Kidney (tissue), 14 donors: ENCODE data around the gene ACO2. TPM values are rescaled to one million over a fixed set of nuclear protein-coding genes. Genes with fewer than 3 reads are reported as not detected.
A peak's percentile ranks its signal among the peaks of the same experiment; 100 is the strongest.

Experiments used
- DNase-seq, 5 donors: peaks; one replicate each; pipeline ENCODE4 v3.0.0-alpha.2; 2013 to 2020
- FAIRE-seq: peaks from 2 replicates; lab custom pipeline; 2012; peaks lifted over from hg19 to GRCh38; lab: Jason Lieb, UNC
- H3K27ac ChIP-seq, 2 donors: one replicate each; pipeline ENCODE4 v1.7.0; 2013; ENCODE audit warnings: low read depth in 2 of 2, low read length in 2 of 2, inconsistent platforms in 1 of 2
- H3K27me3 ChIP-seq: one replicate; pipeline ENCODE4 v1.7.1; 2013; ENCODE audit warnings: low read length, inconsistent platforms; ENCODE audit not compliant: control insufficient read depth, insufficient read depth
- H3K36me3 ChIP-seq, 3 donors: one replicate each; pipeline versions ENCODE4 v1.7.0 to v1.7.1; 2013; ENCODE audit warnings: low read length in 3 of 3, control low read depth in 1 of 3, inconsistent platforms in 1 of 3; ENCODE audit not compliant: insufficient read depth in 3 of 3, control insufficient read depth in 2 of 3
- H3K4me1 ChIP-seq, 3 donors: one replicate each; pipeline versions ENCODE4 v1.7.0 to v1.7.1; 2013; ENCODE audit warnings: low read length in 3 of 3, inconsistent platforms in 1 of 3, low read depth in 1 of 3; ENCODE audit not compliant: control insufficient read depth in 2 of 3, insufficient read depth in 2 of 3
- H3K4me3 ChIP-seq, 3 donors: one replicate each; pipeline versions ENCODE4 v1.7.0 to v1.8.1; 2013; ENCODE audit warnings: low read length in 3 of 3, control low read depth in 1 of 3, inconsistent platforms in 1 of 3
- H3K9ac ChIP-seq, 3 donors: one replicate each; pipeline versions ENCODE4 v1.7.0 to v1.7.1; 2013; ENCODE audit warnings: low read length in 3 of 3, control low read depth in 1 of 3, inconsistent platforms in 1 of 3
- H3K9me3 ChIP-seq, 3 donors: one replicate each; pipeline versions ENCODE4 v1.7.0 to v1.7.1; 2013; ENCODE audit warnings: low read length in 3 of 3, control low read depth in 1 of 3, inconsistent platforms in 1 of 3; ENCODE audit not compliant: control insufficient read depth in 2 of 3, insufficient read depth in 1 of 3
- CTCF ChIP-seq: IDR thresholded peaks from 3 replicates; pipeline ENCODE4 v1.5.1; 2012; ENCODE audit warnings: mild to moderate bottlenecking, moderate library complexity, borderline replicate concordance; ENCODE audit not compliant: insufficient read depth; ENCODE audit errors: extremely low read depth
- intact Hi-C: fragments of 100-400 bp; cut with DNase I; formaldehyde crosslinking; loops from one replicate; pipeline ENCODE4 v1.11.1; 2022
- polyA plus RNA-seq: library from polyadenylated mRNA; stranded (reverse); fragments of 350-450 nt; fragmentation: Illumina TruSeq; extraction: RNeasy Lipid Tissue Mini Kit (QIAGEN cat#74804); gene quantifications from one replicate; pipeline ENCODE4 v1.2.3, GENCODE V29; 2014; ENCODE audit warnings: low read depth, low replicate concordance; ENCODE audit not compliant: insufficient read depth
- total RNA-seq: library from RNA; stranded (reverse); fragmentation: NEBNext Ultra II Directional; extraction: Animal tissue kit (Norgen Biotek cat#: 25700); gene quantifications from one replicate; pipeline ENCODE4 v1.2.1, GENCODE V29; 2021
- donor health status: control.
- donor health status: control.
- donor health status: control.
- donor health status: control.
- donor health status: control.
- donor health status: DM: yes; HTN: yes; CAD: no.
- donor health status: Normal renal cell carcinoma (clear cell type).

ACO2 gene
- total and polyA plus RNA-seq, 2 donors from 2014 or later = 119 to 262 TPM

- H3K27ac ChIP-seq = peak overlapping the region in 1 of 2 donors; percentile 45
- peak overlapping the region in 1 of 3 donors; percentile 35 for H3K4me3 ChIP-seq
- H3K4me1 ChIP-seq = peaks cover 4 to 40% (median 25%) of the 10 kb centered on the region in 3 donors
- H3K9me3 ChIP-seq = no peaks in the 10 kb centered on the region
- peaks cover 2 to 7% (median 7%) of the 10 kb centered on the region in 3 donors for H3K36me3 ChIP-seq
- no peak for FAIRE-seq
- DNase-seq = no peak
- intact Hi-C loops = no loop called here
- H3K9ac ChIP-seq = peak overlapping the region in 1 of 3 donors; percentile 6
- TF ChIP-seq CTCF = no peak
- no peaks in the 10 kb centered on the region for H3K27me3 ChIP-seq
Measured at GRCh38 chr22:41471568-41471967, 2.7 kb downstream of the ACO2 start.

- no peaks in the 10 kb centered on the region for H3K9me3 ChIP-seq
- intact Hi-C loops = no loop called here
- H3K4me1 ChIP-seq = peaks cover 4 to 45% (median 30%) of the 10 kb centered on the region in 3 donors
Measured at GRCh38 chr22:41474872-41475451, 6.0 kb downstream of the ACO2 start.

GRCh38 chr22:41478473-41478872, 9.6 kb downstream of the ACO2 start:
- intact Hi-C loops = no loop called here
- TF ChIP-seq CTCF = no peak
- Histone ChIP-seq H3K4me3 (no peak overlapping the region), H3K27me3 (no peaks in the 10 kb centered on the region), H3K9me3 (no peaks in the 10 kb centered on the region), H3K9ac (no peak overlapping the region), H3K4me1 (peaks cover 0 to 48% (median 42%) of the 10 kb centered on the region in 3 donors), H3K36me3 (peaks cover 0 to 6% (median 0%) of the 10 kb centered on the region in 3 donors), H3K27ac (no peak overlapping the region)
- no peak for FAIRE-seq
- no peak for DNase-seq

More at GRCh38 chr22:41474872-41475451, 6.0 kb downstream of the ACO2 start:
- FAIRE-seq (no peak), DNase-seq (peak in 1 of 5 donors; percentile 18)
- Histone ChIP-seq H3K4me3 (no peak overlapping the region), H3K27me3 (no peaks in the 10 kb centered on the region), H3K9ac (no peak overlapping the region), H3K27ac (peak overlapping the region; percentile 84 to 86), H3K36me3 (peaks cover 0 to 4% (median 0%) of the 10 kb centered on the region in 3 donors)
- TF ChIP-seq CTCF = no peak
